ENCODE measurements around the gene TUBG1. TPM values are rescaled to one million over a fixed set of nuclear protein-coding genes. Genes with fewer than 3 reads are reported as not detected.

Gene TUBG1
- total RNA-seq, 4 donors from 2014 or later, result 7.9 to 39.4 (median 23.9) TPM

GRCh38 chr17:42578282-42578869 is 31.1 kb upstream of the TUBG1 start:
- TF ChIP-seq CTCF (IDR thresholded peaks at IDR 0.05), result peak; percentile 66 to 79 (median 68)
- TF ChIP-seq POLR2A (IDR thresholded peaks at IDR 0.05), result no peak
- H3K9me3 ChIP-seq, result no peaks in the 10 kb centered on the region
- no peaks in the 10 kb centered on the region for H3K36me3 ChIP-seq
- peaks cover 0 to 12% of the 10 kb centered on the region in 2 donors for H3K4me1 ChIP-seq
- peak overlapping the region; percentile 73 to 82 for H3K27ac ChIP-seq
- no peaks in the 10 kb centered on the region for H3K27me3 ChIP-seq
- DNase-seq, result peak; percentile 73 to 79
- H3K4me3 ChIP-seq, result peak overlapping the region; percentile 43 to 65
- intact Hi-C loops (cut with DNase I; ENCODE audit: low total_unique reads), result loop anchor here (10.0 kb wide), 1 partner anchor 96 kb away; the partner anchor contains the start of gene PLEKHH3

GRCh38 chr17:42579794-42580551 is 29.5 kb upstream of the TUBG1 start:
- no peaks in the 10 kb centered on the region for H3K36me3 ChIP-seq
- no peaks in the 10 kb centered on the region for H3K27me3 ChIP-seq
- peak in 1 of 2 donors; percentile 11 for DNase-seq
- intact Hi-C loops (cut with DNase I; ENCODE audit: low total_unique reads), result loop anchor here (10.0 kb wide), 2 partner anchors 95 to 185 kb away; partner anchors contain the start of genes PLEKHH3 and RAMP2
- no peaks in the 10 kb centered on the region for H3K9me3 ChIP-seq
- no peak overlapping the region for H3K4me3 ChIP-seq
- H3K27ac ChIP-seq, result no peak overlapping the region
- H3K4me1 ChIP-seq, result peaks cover 0 to 12% of the 10 kb centered on the region in 2 donors
- no peak for TF ChIP-seq POLR2A (IDR thresholded peaks at IDR 0.05)
- no peak for TF ChIP-seq CTCF (IDR thresholded peaks at IDR 0.05)

GRCh38 chr17:42581744-42582270 is 27.7 kb upstream of the TUBG1 start:
- DNase-seq, result no peak
- intact Hi-C loops (cut with DNase I; ENCODE audit: low total_unique reads), result loop anchor here (10.0 kb wide), 1 partner anchor 183 kb away; the partner anchor contains the start of gene RAMP2
- H3K27ac ChIP-seq, result no peak overlapping the region
- no peaks in the 10 kb centered on the region for H3K27me3 ChIP-seq
- H3K4me1 ChIP-seq, result peaks cover 0 to 10% of the 10 kb centered on the region in 2 donors
- no peaks in the 10 kb centered on the region for H3K9me3 ChIP-seq
- no peak overlapping the region for H3K4me3 ChIP-seq
- TF ChIP-seq CTCF (IDR thresholded peaks at IDR 0.05), result no peak
- no peak for TF ChIP-seq POLR2A (IDR thresholded peaks at IDR 0.05)
- H3K36me3 ChIP-seq, result no peaks in the 10 kb centered on the region

GRCh38 chr17:42584880-42585279 is 24.6 kb upstream of the TUBG1 start:
- H3K4me1 ChIP-seq, result no peaks in the 10 kb centered on the region
- no peaks in the 10 kb centered on the region for H3K9me3 ChIP-seq
- no peak overlapping the region for H3K27ac ChIP-seq
- intact Hi-C loops (cut with DNase I; ENCODE audit: low total_unique reads), result loop anchor here (10.0 kb wide), 1 partner anchor 180 kb away; the partner anchor contains the start of gene RAMP2
- H3K4me3 ChIP-seq, result no peak overlapping the region
- no peak for DNase-seq
- no peaks in the 10 kb centered on the region for H3K27me3 ChIP-seq
- TF ChIP-seq POLR2A (IDR thresholded peaks at IDR 0.05), result no peak
- no peaks in the 10 kb centered on the region for H3K36me3 ChIP-seq

GRCh38 chr17:42585353-42585752 is 24.1 kb upstream of the TUBG1 start:
- Histone ChIP-seq H3K9me3 (no peaks in the 10 kb centered on the region), H3K27me3 (no peaks in the 10 kb centered on the region), H3K4me3 (no peak overlapping the region), H3K4me1 (no peaks in the 10 kb centered on the region), H3K36me3 (no peaks in the 10 kb centered on the region), H3K27ac (no peak overlapping the region)
- TF ChIP-seq POLR2A (IDR thresholded peaks at IDR 0.05) (no peak), CTCF (IDR thresholded peaks at IDR 0.05) (no peak)
- no peak for DNase-seq
- intact Hi-C loops (cut with DNase I; ENCODE audit: low total_unique reads), result loop anchor here (10.0 kb wide), 1 partner anchor 179 kb away; the partner anchor contains the start of gene RAMP2
